Measurements from ENCODE around the gene GOLGA6L10.
"Not testable (repeated sequence)": the region's sequence is repeated elsewhere in the genome, so short reads cannot be mapped to it uniquely, and the experiment has no call there.

DNA sequence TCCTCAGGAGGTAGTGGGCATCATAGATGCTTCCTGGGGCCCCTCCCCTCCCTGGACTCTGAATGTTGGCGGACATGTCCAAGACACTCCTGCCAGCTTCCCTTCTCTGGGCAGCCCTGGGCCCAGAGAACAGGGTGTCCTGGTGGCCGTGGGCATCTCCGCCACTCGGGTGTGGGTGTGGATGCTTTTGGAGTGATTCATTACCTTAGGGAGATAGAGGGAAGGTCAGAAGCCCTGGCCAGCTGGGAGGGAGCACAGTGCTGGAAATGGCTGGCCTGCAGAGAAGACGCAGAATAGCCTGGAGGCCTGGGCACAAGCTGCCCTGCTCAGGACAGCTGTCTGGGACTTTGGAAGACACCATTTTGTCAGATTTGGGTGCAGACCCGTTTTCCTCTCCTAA is 48.9 kb downstream of the GOLGA6L10 start:
- TF ChIP-seq, protein P1, sequence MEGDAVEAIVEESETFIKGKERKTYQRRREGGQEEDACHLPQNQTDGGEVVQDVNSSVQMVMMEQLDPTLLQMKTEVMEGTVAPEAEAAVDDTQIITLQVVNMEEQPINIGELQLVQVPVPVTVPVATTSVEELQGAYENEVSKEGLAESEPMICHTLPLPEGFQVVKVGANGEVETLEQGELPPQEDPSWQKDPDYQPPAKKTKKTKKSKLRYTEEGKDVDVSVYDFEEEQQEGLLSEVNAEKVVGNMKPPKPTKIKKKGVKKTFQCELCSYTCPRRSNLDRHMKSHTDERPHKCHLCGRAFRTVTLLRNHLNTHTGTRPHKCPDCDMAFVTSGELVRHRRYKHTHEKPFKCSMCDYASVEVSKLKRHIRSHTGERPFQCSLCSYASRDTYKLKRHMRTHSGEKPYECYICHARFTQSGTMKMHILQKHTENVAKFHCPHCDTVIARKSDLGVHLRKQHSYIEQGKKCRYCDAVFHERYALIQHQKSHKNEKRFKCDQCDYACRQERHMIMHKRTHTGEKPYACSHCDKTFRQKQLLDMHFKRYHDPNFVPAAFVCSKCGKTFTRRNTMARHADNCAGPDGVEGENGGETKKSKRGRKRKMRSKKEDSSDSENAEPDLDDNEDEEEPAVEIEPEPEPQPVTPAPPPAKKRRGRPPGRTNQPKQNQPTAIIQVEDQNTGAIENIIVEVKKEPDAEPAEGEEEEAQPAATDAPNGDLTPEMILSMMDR (conservative IDR thresholded peaks at IDR 0.05; ENCODE audit: low read depth, low read length): not testable (repeated sequence)
- TF ChIP-seq EZH2 (IDR thresholded peaks at IDR 0.05; ENCODE audit: borderline replicate concordance, low read depth, low read length, poor library complexity, severe bottlenecking): not testable (repeated sequence)

Data from A673 (cell line).